Measurements from ENCODE around the gene STRAP. TPM values are rescaled to one million over a fixed set of nuclear protein-coding genes. Genes with fewer than 3 reads are reported as not detected.

Gene STRAP
- total RNA-seq, 4 donors from 2014 or later, result 36.1 to 62.7 (median 45.1) TPM

DNA sequence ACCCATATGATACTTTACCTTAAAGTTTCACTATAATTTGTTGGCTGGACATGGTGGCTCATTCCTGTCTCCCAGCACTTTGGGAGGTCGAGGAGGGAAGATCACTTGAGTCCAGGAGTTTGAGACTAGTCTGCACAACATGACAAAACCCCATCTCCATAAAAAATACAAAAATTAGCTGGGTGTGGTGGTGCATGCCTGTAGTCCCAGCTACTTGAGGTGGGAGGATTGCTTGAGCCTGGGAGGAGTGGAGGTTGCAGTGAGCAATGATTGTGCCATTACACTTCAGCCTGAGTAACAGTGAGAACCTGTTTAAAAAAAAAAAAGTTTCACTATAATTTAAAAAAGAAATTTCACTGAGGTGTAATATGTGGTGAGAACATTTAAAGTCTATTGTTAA, 50.1 kb downstream of the STRAP start:
- Histone ChIP-seq H3K9me3 (no peaks in the 10 kb centered on the region), H3K27me3 (no peaks in the 10 kb centered on the region), H3K4me1 (peaks cover 0 to 17% (median 0%) of the 10 kb centered on the region in 4 donors), H3K4me3 (no peak overlapping the region), H3K27ac (no peak overlapping the region), H3K36me3 (no peaks in the 10 kb centered on the region)
- TF ChIP-seq, protein P1, sequence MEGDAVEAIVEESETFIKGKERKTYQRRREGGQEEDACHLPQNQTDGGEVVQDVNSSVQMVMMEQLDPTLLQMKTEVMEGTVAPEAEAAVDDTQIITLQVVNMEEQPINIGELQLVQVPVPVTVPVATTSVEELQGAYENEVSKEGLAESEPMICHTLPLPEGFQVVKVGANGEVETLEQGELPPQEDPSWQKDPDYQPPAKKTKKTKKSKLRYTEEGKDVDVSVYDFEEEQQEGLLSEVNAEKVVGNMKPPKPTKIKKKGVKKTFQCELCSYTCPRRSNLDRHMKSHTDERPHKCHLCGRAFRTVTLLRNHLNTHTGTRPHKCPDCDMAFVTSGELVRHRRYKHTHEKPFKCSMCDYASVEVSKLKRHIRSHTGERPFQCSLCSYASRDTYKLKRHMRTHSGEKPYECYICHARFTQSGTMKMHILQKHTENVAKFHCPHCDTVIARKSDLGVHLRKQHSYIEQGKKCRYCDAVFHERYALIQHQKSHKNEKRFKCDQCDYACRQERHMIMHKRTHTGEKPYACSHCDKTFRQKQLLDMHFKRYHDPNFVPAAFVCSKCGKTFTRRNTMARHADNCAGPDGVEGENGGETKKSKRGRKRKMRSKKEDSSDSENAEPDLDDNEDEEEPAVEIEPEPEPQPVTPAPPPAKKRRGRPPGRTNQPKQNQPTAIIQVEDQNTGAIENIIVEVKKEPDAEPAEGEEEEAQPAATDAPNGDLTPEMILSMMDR (IDR thresholded peaks at IDR 0.05), result no peak
- TF ChIP-seq POLR2A (IDR thresholded peaks at IDR 0.05), result no peak
- no peak for TF ChIP-seq EP300 (IDR thresholded peaks at IDR 0.05)
- no peak for DNase-seq (ENCODE audit: low spot score in 2 of 2)
- WGBS, 2 donors, result 86 to 95% methylated on average over 1 of the region's 1 CpG

DNA sequence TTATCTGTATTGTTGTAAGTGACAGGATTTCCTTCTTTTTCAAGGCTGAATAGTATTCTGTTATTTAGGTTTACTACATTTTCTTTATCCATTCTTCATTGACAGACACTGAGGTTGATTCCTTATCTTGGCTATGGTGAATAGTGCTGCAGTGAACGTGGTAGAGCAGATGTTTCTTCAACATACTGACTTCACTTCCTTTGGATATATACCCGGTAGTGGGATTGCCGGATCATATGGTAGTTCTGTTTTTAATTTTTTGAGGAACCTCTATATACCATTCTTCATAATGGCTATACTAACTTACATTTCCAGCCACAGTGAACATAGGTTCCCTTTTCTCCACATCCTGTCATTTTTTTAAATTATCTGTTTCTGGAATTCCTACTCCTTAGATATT, 50.8 kb downstream of the STRAP start:
- Histone ChIP-seq H3K4me1 (peaks cover 0 to 16% (median 0%) of the 10 kb centered on the region in 4 donors), H3K36me3 (no peaks in the 10 kb centered on the region), H3K9me3 (no peaks in the 10 kb centered on the region), H3K27ac (no peak overlapping the region), H3K4me3 (no peak overlapping the region), H3K27me3 (no peaks in the 10 kb centered on the region)
- TF ChIP-seq EP300 (IDR thresholded peaks at IDR 0.05), result no peak
- TF ChIP-seq, protein P1 (IDR thresholded peaks at IDR 0.05), result no peak
- TF ChIP-seq POLR2A (IDR thresholded peaks at IDR 0.05), result no peak
- DNase-seq (ENCODE audit: low spot score in 2 of 2), result no peak
- WGBS, 2 donors, result 87 to 96% methylated on average over 3 of the region's 3 CpGs

DNA sequence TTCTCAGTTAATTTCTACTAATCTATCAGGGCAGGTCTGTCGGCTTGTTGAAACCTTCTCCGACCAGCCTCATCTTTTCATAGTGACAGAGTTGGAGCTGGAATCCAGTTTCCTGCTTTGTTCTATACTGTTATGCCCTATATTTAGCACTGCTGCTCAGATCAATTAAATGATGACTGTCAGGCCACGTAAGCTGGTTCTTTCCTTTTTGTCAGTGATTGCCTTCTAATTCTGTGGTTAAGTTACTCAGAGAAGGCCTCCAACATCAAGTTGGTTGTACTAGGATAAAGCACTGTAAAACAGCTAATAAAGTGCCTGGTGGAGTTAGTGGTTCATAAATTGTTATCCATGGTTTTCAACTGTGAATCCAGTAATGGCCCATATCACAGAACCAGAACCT, 51.6 kb downstream of the STRAP start:
- Histone ChIP-seq H3K9me3 (peaks cover 0 to 3% (median 0%) of the 10 kb centered on the region in 4 donors), H3K36me3 (peaks cover 0 to 3% (median 0%) of the 10 kb centered on the region in 3 donors), H3K27me3 (no peaks in the 10 kb centered on the region), H3K4me3 (no peak overlapping the region), H3K27ac (no peak overlapping the region), H3K4me1 (peaks cover 0 to 8% (median 0%) of the 10 kb centered on the region in 4 donors)
- WGBS, 2 donors, result 84 to 93% methylated on average over 3 of the region's 3 CpGs
- no peak for TF ChIP-seq POLR2A (IDR thresholded peaks at IDR 0.05)
- TF ChIP-seq, protein P1 (IDR thresholded peaks at IDR 0.05), result no peak
- no peak for TF ChIP-seq EP300 (IDR thresholded peaks at IDR 0.05)
- no peak for DNase-seq (ENCODE audit: low spot score in 2 of 2)

DNA sequence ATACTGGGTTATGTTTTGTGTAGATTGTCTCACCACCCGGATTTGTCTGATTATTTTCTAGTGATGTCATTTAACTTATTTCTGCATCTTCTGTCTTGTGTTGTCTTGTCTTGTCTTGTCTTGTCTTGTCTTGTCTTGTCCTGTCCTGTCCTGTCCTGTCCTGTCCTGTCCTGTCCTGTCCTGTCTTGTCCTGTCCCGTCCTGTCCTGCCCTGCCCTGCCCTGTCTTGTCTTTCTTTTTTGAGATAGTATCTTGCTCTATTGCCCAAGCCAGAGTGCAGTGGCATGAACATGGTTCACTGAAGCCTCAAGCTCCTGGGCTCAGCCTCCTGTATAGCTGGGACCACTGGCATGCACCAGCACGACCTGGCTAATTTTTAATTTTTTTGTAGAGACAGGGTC, 54.6 kb downstream of the STRAP start:
- no peak for DNase-seq (ENCODE audit: low spot score in 2 of 2)
- H3K27ac ChIP-seq, result no peak overlapping the region
- H3K27me3 ChIP-seq, result no peaks in the 10 kb centered on the region
- no peak overlapping the region for H3K4me3 ChIP-seq
- H3K36me3 ChIP-seq, result peaks cover 0 to 8% (median 0%) of the 10 kb centered on the region in 3 donors
- WGBS, 2 donors, result 85 to 86% methylated on average over 3 of the region's 3 CpGs
- H3K9me3 ChIP-seq, result peaks cover 0 to 12% (median 0%) of the 10 kb centered on the region in 4 donors
- no peak for TF ChIP-seq POLR2A (IDR thresholded peaks at IDR 0.05)
- no peak for TF ChIP-seq EP300 (IDR thresholded peaks at IDR 0.05)
- TF ChIP-seq, protein P1 (IDR thresholded peaks at IDR 0.05), result no peak
- no peaks in the 10 kb centered on the region for H3K4me1 ChIP-seq

DNA sequence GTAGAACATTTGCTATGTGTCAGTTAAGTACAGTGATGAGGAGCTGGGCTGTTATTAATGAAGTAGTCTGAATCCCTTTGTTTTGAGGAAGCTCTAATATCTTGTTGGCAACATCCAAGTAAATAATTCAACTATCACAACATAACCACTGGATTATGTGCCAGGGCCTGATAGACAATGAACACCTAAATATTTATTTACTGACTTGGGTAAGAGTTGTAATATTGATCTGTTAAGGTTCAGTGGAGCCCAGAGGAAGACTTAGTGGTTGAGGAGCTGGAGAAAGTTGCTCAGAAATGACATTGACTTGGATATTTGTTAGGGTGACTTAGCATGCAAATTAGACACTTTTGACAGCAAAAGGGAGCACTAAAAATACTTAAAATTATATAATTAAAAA, 55.7 kb downstream of the STRAP start:
- H3K4me1 ChIP-seq, result no peaks in the 10 kb centered on the region
- H3K27ac ChIP-seq, result no peak overlapping the region
- H3K27me3 ChIP-seq, result no peaks in the 10 kb centered on the region
- peaks cover 0 to 11% (median 0%) of the 10 kb centered on the region in 3 donors for H3K36me3 ChIP-seq
- DNase-seq (ENCODE audit: low spot score in 2 of 2), result no peak
- H3K4me3 ChIP-seq, result no peak overlapping the region
- H3K9me3 ChIP-seq, result peaks cover 0 to 12% (median 0%) of the 10 kb centered on the region in 4 donors
- no peak for TF ChIP-seq POLR2A (IDR thresholded peaks at IDR 0.05)
- no peak for TF ChIP-seq EP300 (IDR thresholded peaks at IDR 0.05)
- TF ChIP-seq, protein P1 (IDR thresholded peaks at IDR 0.05), result no peak

All from tibial nerve (tissue), 4 donors.